ENCODE measurements around the gene KIFAP3.

The KIFAP3 gene

DNA sequence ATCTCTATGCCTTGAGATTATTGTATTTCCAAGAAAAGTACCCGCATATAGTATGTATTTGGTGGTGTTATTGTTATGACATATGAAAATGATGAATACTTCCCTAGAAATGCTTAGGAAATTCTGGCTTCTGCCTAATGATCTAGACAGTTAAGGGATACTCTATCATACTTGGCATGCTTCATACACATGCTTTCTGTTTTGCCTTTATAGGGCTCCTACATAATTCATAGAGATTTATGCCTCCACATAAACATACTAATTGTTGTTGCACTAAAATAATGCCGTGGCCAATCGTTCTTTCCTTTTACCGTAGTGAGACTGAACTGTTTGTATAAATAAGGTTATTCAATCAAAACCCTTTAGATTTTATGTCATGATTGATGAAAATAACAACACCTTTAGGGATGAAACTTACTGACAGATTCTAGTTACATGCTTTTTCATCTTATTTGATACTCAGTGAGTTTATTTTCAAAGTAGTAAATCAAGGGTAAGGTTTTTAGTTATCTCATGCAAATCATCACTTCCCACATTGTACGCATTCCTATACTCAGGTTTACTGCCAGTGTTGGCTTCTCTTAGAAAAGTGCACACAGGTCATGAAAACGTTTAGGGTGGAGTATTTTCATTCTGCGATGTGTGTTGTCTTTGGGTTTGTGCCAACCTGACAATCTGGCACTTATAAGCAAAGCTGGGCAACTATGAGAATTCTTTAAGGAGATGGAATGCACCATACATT is 140.3 kb downstream of the KIFAP3 start:
- H3K4me3 ChIP-seq (ENCODE audit: low read depth, low read length): no peak overlapping the region
- no peak for DNase-seq
- H3K4me1 ChIP-seq: no peaks in the 10 kb centered on the region

DNA sequence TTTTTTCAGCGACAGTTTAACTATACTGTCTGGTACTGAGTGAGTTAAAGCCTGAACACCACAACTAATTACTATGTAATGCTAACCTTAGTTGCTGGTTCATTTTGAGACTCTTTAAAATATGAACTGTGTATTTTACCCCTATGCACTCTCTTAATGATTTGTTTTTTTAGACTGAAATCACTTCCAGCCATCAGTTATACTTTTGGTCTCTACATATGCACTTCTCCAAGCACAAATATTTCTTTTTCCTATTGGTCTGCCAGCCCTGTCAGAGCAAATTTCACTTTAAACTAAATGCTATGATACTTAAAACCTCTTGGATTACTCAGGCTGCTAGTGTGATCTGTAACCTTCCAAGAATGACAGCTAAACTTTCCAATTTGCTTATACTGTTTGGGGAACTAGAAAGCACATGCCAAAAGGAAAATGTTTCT is 142.7 kb downstream of the KIFAP3 start:
- no peak overlapping the region for H3K4me3 ChIP-seq (ENCODE audit: low read depth, low read length)
- DNase-seq: no peak
- no peaks in the 10 kb centered on the region for H3K9me3 ChIP-seq
- no peaks in the 10 kb centered on the region for H3K36me3 ChIP-seq
- no peaks in the 10 kb centered on the region for H3K27me3 ChIP-seq
- TF ChIP-seq, protein P1, sequence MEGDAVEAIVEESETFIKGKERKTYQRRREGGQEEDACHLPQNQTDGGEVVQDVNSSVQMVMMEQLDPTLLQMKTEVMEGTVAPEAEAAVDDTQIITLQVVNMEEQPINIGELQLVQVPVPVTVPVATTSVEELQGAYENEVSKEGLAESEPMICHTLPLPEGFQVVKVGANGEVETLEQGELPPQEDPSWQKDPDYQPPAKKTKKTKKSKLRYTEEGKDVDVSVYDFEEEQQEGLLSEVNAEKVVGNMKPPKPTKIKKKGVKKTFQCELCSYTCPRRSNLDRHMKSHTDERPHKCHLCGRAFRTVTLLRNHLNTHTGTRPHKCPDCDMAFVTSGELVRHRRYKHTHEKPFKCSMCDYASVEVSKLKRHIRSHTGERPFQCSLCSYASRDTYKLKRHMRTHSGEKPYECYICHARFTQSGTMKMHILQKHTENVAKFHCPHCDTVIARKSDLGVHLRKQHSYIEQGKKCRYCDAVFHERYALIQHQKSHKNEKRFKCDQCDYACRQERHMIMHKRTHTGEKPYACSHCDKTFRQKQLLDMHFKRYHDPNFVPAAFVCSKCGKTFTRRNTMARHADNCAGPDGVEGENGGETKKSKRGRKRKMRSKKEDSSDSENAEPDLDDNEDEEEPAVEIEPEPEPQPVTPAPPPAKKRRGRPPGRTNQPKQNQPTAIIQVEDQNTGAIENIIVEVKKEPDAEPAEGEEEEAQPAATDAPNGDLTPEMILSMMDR (IDR thresholded peaks at IDR 0.05; ENCODE audit: low read depth, low read length): no peak
- H3K4me1 ChIP-seq: no peaks in the 10 kb centered on the region

More for the DNA sequence above, 140.3 kb downstream of the KIFAP3 start:
- Histone ChIP-seq H3K9me3 (no peaks in the 10 kb centered on the region), H3K36me3 (no peaks in the 10 kb centered on the region), H3K27me3 (no peaks in the 10 kb centered on the region)
- TF ChIP-seq, protein P1 (IDR thresholded peaks at IDR 0.05; ENCODE audit: low read depth, low read length): no peak

- Histone ChIP-seq H3K27me3 (no peaks in the 10 kb centered on the region), H3K9me3 (no peaks in the 10 kb centered on the region), H3K4me3 (ENCODE audit: low read depth, low read length) (no peak overlapping the region), H3K4me1 (no peaks in the 10 kb centered on the region), H3K36me3 (no peaks in the 10 kb centered on the region)
- TF ChIP-seq, protein P1 (IDR thresholded peaks at IDR 0.05; ENCODE audit: low read depth, low read length): no peak
- no peak for DNase-seq
Observed at GRCh38 chr1:169929210-169929526, 145.3 kb downstream of the KIFAP3 start.

GRCh38 chr1:169928438-169929209 is 145.9 kb downstream of the KIFAP3 start:
- Histone ChIP-seq H3K27me3 (no peaks in the 10 kb centered on the region), H3K36me3 (no peaks in the 10 kb centered on the region), H3K4me3 (ENCODE audit: low read depth, low read length) (no peak overlapping the region), H3K4me1 (no peaks in the 10 kb centered on the region), H3K9me3 (no peaks in the 10 kb centered on the region)
- no peak for DNase-seq
- TF ChIP-seq, protein P1 (IDR thresholded peaks at IDR 0.05; ENCODE audit: low read depth, low read length): peak; percentile 67

DNA sequence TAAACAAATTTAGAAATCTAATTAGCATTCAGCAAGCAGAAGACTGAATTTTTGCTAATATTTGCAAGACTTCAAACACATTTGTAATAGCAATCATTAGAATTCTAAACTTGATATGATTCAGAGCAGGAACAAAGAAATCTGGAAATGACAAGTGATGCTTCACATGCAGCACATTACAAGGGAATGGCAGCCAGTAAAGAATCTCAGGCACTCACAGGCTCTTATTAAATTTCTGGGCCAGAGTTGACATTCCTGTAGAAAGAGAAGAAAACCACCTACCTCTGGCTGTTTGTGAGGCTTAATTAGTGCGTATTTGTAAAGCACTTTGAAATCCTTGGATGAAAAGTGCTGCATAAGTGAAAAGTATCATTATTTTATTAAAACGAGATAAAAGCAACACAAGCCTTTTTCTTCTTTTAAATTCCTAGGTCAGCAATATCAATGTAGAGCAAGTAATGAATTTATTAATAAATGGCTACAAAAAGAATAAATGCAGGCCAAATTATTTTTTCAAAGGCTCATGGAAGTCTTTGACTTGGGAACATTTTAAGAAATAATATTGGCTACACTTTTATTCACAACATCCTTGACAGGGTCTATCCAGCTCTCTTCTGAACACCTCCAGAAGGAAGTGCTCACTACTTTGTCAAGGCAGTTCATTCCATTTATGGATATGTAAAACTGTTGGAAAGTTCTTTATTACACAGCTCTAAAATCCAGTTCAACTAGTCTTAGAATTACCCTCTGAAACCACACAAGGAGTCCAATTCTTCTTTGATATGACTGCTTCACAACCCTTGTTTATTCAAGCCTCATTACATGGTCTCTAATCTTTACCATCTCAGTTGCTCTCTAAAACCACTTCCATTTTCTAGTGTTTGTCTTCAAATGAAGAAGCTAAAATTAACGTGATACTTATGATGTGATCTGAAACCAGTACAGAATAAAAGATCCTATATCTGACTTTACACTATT is 148.7 kb downstream of the KIFAP3 start:
- H3K4me1 ChIP-seq: no peaks in the 10 kb centered on the region
- H3K27me3 ChIP-seq: no peaks in the 10 kb centered on the region
- no peaks in the 10 kb centered on the region for H3K9me3 ChIP-seq
- no peak overlapping the region for H3K4me3 ChIP-seq (ENCODE audit: low read depth, low read length)
- H3K36me3 ChIP-seq: no peaks in the 10 kb centered on the region
- no peak for DNase-seq
- TF ChIP-seq, protein P1 (IDR thresholded peaks at IDR 0.05; ENCODE audit: low read depth, low read length): no peak
